Hepatocyte (in vitro differentiated cells): ENCODE results near the gene RANBP3L.

Experiments used
- CTCF ChIP-seq: fragments of 200-600 bp; sonication (generic); IDR thresholded peaks from 2 replicates; pipeline ENCODE4 v1.5.1; 2016; ENCODE audit warnings: antibody characterized with exemption, mild to moderate bottlenecking; ENCODE audit not compliant: poor library complexity
- EZH2 ChIP-seq: fragments of 200-600 bp; sonication (generic); IDR thresholded peaks from 2 replicates; pipeline ENCODE4 v1.6.1; 2016; ENCODE audit warnings: antibody characterized with exemption, mild to moderate bottlenecking, borderline replicate concordance
- EZH2phosphoT487 ChIP-seq: fragments of 200-600 bp; sonication (generic); IDR thresholded peaks from one replicate; pipeline ENCODE4 v1.6.1; 2018; ENCODE audit warnings: antibody characterized with exemption, mild to moderate bottlenecking, low read depth, moderate library complexity; ENCODE audit not compliant: unreplicated experiment, severe bottlenecking

- TF ChIP-seq CTCF: no peak
- TF ChIP-seq EZH2: no peak
- TF ChIP-seq EZH2phosphoT487: no peak
These were observed 43.2 kb upstream of the RANBP3L start for GRCh38 chr5:36344899-36345298.
